NCI-H2107 treated with DMSO at 0.1 percent for 48 hours (cell line): Measurements from ENCODE around the gene MYBPC3.
"Not testable (repeated sequence)": the region's sequence is repeated elsewhere in the genome, so short reads cannot be mapped to it uniquely, and the experiment has no call there.

Experiments used
- DNase-seq: peaks from one replicate; lab custom pipeline; 2025; ENCODE audit not compliant: unreplicated experiment; lab: John Stamatoyannopoulos, UW

MYBPC3 gene

GRCh38 chr11:47326198-47326597 is 26.3 kb downstream of the MYBPC3 start:
- no peak for DNase-seq

DNA sequence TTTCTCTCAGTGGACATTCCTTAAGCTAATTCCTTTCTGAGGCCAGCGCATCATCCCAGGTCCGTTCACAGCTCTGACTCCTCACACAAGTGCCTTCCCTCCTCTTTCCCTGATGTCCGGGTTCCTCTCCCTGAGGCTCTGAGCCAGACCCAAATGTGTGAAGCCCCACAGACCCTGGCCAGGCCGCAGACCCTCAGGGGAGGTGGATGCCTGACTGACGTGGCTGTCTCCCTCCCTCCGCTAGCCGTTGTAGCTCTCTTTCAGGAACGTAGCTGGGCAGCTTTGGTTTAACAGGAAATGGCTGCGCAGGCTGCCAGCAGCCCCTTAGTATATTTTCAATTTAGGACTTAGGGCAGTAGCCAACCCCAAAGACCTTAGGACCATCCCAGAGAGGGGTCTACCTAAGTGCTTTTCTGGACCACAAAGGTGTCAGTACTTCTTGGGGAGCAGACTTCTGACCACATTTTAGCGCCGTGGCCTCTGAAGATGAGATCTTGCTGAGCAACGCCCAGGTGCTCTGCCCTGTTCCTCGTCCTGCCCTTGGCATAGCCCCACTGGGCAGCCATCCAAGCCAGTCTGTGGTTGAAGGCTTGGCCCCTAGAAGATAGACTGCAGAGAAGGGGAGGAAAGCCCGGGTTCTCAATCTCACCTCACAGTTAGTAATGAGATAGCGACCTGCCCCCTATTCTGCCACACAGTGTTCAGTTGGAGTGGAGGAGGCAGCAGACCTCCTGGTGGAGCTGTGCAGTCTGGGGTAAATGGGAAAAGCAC is 27.0 kb downstream of the MYBPC3 start:
- DNase-seq, result peak; percentile 15

DNA sequence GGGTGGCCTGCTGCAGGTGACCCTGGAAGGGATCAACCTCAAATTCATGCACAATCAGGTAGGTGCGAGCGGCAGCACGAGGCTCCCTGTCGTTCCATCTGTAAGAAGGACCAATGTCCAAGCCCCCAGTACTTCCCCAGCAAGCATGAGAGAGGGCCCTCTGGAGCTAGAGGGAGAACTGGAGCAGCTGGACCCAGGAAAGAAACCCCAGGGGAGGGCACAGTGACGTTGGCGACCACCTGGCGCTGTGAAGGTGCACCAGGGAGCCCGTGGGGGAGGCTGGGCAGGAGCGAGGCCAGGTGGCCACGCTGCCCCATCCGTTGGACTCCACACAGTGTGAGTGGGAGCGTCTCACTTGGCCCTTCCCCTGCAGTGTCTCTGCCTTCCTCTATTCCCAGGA is 28.0 kb downstream of the MYBPC3 start:
- DNase-seq, result no peak

GRCh38 chr11:47318166-47318565 is 34.3 kb downstream of the MYBPC3 start:
- DNase-seq, result no peak

GRCh38 chr11:47317064-47317828 is 35.3 kb downstream of the MYBPC3 start:
- no peak for DNase-seq

DNA sequence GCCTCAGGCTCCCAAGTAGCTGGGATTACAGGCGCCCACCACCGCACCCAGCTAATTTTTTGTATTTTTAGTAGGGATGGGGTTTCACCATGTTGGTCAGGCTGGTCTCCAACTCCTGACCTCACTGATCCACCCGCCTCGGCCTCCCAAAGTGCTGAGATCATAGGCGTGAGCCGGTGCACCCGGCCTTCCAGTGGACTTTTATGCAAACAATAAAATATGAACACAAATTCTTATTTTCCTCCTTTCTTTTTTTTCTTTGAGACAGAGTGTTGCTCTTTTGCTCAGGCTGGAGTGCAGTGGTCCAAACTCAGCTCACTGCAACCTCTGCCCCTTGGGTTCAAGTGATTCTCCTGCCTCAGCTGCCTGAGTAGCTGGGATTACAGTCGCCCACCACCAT is 36.0 kb downstream of the MYBPC3 start:
- DNase-seq, result not testable (repeated sequence)

DNA sequence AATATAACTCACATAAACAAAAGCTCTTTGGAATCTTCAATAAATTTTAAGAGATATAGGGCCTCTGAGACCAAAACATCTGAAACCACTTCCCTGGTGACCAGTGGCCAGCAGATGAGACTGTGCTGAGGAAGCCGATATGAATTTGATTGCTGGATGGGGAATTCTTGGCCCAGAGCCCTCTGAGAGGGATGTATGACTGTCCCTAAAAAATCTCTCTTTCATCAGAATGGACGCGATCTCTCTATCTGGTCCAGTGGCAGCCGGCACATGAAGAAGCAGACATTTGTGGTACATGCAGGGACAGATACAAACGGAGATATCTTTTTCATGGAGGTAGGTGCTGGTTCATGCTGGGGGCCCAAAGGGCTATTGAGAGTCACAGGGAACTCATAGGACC is 37.5 kb downstream of the MYBPC3 start:
- no peak for DNase-seq

GRCh38 chr11:47308050-47308823 is 44.3 kb downstream of the MYBPC3 start:
- no peak for DNase-seq

- DNase-seq, result no peak
Measured at GRCh38 chr11:47306484-47306844, 46.0 kb downstream of the MYBPC3 start.

DNA sequence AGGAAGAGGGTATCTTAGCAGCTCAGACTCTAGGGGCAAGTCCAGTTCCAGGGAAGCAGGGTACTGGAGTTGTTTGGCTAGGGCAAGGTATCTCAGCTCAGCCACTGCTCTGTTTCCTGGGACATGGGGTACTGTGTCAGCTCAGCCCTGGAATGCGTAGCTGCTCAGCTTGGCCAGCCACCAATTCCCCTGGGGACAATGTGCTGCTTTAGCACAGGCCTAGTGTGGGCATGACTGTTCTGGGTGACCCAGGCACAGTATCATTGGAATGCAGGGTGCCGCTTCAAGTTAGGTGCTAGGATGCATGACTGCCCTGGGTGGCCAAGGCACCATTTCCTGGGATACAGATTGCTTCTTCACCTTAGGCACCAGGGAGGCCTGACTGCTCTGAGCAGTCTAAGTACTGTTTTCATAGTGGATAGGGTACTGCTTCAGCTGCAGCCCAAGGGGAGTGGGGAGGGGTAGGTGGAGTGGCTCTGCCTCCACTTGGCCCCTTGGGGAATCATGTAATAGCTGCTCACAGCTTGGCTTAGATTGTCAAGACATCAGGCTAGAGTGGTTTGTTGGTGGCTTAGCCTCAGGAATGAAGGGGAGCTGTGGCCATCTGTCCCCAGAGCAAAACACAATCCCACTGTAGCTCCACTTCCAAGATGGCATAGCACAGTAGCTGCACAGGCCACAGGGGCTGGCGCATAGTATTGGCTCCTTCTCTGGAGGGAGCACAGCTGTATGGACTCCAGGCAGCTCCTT is 46.6 kb downstream of the MYBPC3 start:
- no peak for DNase-seq

DNA sequence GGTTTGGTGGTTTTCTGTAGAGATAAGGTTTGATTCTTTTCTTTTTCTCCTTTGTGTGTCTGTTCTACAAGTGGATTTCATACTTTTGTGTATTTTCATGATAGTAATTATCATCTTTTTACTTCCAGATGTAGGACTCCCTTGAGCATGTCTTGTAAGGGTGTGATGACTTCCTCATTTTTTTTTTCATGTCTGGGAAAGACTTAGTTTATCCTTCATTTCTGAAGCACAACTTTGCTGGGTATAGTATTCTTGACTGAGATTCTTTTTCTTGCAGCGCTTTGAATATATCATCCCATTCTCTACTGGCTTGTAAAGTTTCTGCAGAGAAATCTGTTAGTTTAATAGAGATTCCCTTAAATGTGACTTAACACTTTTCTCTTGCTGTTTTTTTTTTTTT is 49.6 kb downstream of the MYBPC3 start:
- DNase-seq, result no peak

DNA sequence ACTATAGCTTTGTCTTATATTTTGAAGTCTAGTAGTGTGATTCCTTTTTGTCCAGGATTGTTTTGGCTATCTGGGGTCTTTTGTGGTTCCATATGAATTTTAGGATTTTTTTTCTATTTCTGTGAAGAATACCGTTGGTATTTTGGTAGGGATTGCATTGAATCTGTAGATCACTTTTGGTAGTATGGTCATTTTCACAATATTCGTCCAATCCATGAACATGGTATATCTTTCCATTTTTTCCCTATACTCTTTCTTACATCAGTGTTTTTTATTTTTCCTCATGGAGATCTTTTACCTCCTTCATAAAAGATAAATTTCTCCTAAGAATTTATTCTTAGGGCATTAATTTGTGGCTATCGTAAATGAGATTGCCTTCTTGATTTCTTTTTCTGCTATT is 53.4 kb downstream of the MYBPC3 start:
- no peak for DNase-seq

DNA sequence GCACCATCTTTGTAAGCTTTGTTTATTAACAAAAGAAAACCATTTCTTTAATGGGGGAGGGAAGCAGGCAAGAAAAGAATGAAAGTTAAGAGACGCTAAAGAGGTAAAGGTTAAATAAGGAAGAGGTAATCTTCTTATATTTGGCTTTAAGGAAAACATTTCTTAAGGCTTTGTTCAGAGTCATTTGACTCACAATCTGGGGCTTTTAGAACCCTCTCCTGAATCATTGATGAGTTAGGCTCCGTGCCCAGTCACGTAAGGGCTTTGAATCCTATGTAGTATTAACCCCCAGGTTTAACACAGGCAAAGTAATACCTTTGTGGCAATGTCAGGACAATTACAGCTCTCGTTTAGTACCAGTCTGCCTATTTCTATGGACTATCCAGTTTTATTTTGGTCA is 56.5 kb downstream of the MYBPC3 start:
- peak; percentile 87 for DNase-seq

DNA sequence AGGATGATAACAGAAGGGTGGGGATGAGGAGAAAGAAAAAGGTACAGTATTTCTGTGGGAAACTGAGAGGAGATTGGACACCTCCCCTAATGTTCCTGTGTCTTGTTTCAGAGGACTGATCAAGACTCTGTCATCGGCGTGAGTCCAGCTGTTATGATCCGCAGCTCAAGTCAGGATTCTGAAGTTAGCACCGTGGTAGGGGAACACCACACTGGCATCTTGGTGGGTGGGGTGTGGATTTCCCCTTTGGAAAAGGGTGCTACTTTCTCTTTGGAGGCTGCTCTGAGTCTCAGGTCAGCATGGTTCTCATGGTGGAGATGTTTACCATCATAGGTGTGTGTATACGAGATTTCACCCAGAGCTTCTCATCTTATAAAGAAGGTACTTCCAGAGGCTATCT is 57.1 kb downstream of the MYBPC3 start:
- no peak for DNase-seq

- no peak for DNase-seq
Measured at GRCh38 chr11:47289856-47290255, 62.6 kb downstream of the MYBPC3 start.

GRCh38 chr11:47288066-47288465 is 64.4 kb downstream of the MYBPC3 start:
- no peak for DNase-seq

- no peak for DNase-seq
Measured at GRCh38 chr11:47285969-47286770, 66.3 kb downstream of the MYBPC3 start.

DNA sequence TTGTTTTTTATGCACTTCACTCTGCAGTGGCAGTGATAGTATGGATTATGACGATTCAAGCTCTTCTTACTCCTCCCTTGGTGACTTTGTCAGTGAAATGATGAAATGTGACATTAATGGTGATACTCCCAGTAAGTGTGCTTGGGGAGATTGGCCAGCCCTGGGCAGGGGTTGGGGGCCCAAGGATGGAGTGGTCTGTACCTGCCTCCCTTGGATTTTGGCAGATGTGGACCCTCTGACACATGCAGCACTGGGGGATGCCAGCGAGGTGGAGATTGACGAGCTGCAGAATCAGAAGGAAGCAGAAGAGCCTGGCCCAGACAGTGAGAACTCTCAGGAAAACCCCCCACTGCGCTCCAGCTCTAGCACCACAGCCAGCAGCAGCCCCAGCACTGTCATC is 68.4 kb downstream of the MYBPC3 start:
- DNase-seq, result no peak

- no peak for DNase-seq
Measured at GRCh38 chr11:47282462-47282861, 70.0 kb downstream of the MYBPC3 start.
